Inflammatory macrophage treated with lipopolysaccharide for 1 hour (primary cell): Measurements from ENCODE around the gene THSD1.
A peak's percentile ranks its signal among the peaks of the same experiment; 100 is the strongest.
"Not testable (repeated sequence)": the region's sequence is repeated elsewhere in the genome, so short reads cannot be mapped to it uniquely, and the experiment has no call there.

Experiments used
- DNase-seq, 2 donors: peaks; one replicate each; pipeline ENCODE4 v3.0.0-alpha.2; 2020 to 2022

Gene THSD1

GRCh38 chr13:52353193-52353592, 52.8 kb downstream of the THSD1 start:
- DNase-seq: no peak

GRCh38 chr13:52348983-52349780, 56.8 kb downstream of the THSD1 start:
- DNase-seq: peak; percentile 11 to 61

- no peak for DNase-seq
Observed at GRCh38 chr13:52348071-52348470, 57.9 kb downstream of the THSD1 start.

GRCh38 chr13:52345631-52346251, 60.2 kb downstream of the THSD1 start:
- DNase-seq: no peak

- DNase-seq: no peak
Observed at GRCh38 chr13:52345048-52345447, 60.9 kb downstream of the THSD1 start.

GRCh38 chr13:52344108-52344507, 61.9 kb downstream of the THSD1 start:
- no peak for DNase-seq

GRCh38 chr13:52342203-52342602, 63.8 kb downstream of the THSD1 start:
- not testable (repeated sequence) for DNase-seq

GRCh38 chr13:52337828-52338455, 68.0 kb downstream of the THSD1 start:
- not testable (repeated sequence) for DNase-seq

GRCh38 chr13:52334107-52334506, 71.9 kb downstream of the THSD1 start:
- DNase-seq: not testable (repeated sequence)

GRCh38 chr13:52331844-52332243, 74.1 kb downstream of the THSD1 start:
- DNase-seq: not testable (repeated sequence)
